ENCODE data around the gene CROCC. TPM values are rescaled to one million over a fixed set of nuclear protein-coding genes. Genes with fewer than 3 reads are reported as not detected.

CROCC gene
- polyA plus RNA-seq, 2 of the 4 experiments (the other 2 are of a cell fraction): 4.4 to 10.6 TPM

GRCh38 chr1:16975211-16975610 lies 53.5 kb downstream of the CROCC start:
- 86% methylated on average over 11 of the region's 14 CpGs for WGBS (ENCODE audit: missing lambda C conversion rate)
- Histone ChIP-seq H3K4me2 (no peak overlapping the region), H3K4me1 (no peaks in the 10 kb centered on the region), H3K4me3 (no peak overlapping the region), H3K9me3 (no peaks in the 10 kb centered on the region), H3K27ac (no peak overlapping the region)
- ChIA-PET POLR2A (no interaction called here), CTCF (interaction anchor here (1.0 to 1.1 kb wide), 2 partner anchors 12 to 15 kb away, joined by 4 to 5 read pairs; no protein-coding TSS in a partner anchor)
- no peak for TF ChIP-seq FOXS1 (CRISPR knock-in tag; IDR thresholded peaks at IDR 0.05)
- no peak for TF ChIP-seq SREBF2 (IDR thresholded peaks at IDR 0.05)
- no peak for TF ChIP-seq GATA3 (IDR thresholded peaks at IDR 0.05; ENCODE audit: borderline replicate concordance)
- TF ChIP-seq CBX8 (IDR thresholded peaks at IDR 0.05): no peak
- no peak for TF ChIP-seq NFE2L2 (conservative IDR thresholded peaks at IDR 0.05; ENCODE audit: low read length)
- no peak for TF ChIP-seq USF2 (IDR thresholded peaks at IDR 0.05)
- TF ChIP-seq JUN (IDR thresholded peaks at IDR 0.05): no peak
- no peak for TF ChIP-seq KDM5A (IDR thresholded peaks at IDR 0.05)
- TF ChIP-seq FOSB (CRISPR knock-in tag; IDR thresholded peaks at IDR 0.05): no peak
- TF ChIP-seq BHLHE40 (IDR thresholded peaks at IDR 0.05; ENCODE audit: low read depth, low read length): no peak
- no peak for TF ChIP-seq KDM1A (IDR thresholded peaks at IDR 0.05; ENCODE audit: low read depth)
- no peak for TF ChIP-seq JUNB (IDR thresholded peaks at IDR 0.05)
- no peak for TF ChIP-seq MAX (IDR thresholded peaks at IDR 0.05)
- no peak for TF ChIP-seq HEYL (CRISPR knock-in tag; IDR thresholded peaks at IDR 0.05)
- no peak for TF ChIP-seq MAZ (IDR thresholded peaks at IDR 0.05; ENCODE audit: borderline replicate concordance, low read depth, low read length)
- ATAC-seq (no peak), FAIRE-seq (no peak), DNase-seq (ENCODE audit: low read depth in 1 of 2, low spot score in 1 of 2) (no peak)

GRCh38 chr1:16975838-16976237 lies 54.1 kb downstream of the CROCC start:
- Histone ChIP-seq H3K9me3 (no peaks in the 10 kb centered on the region), H3K4me1 (no peaks in the 10 kb centered on the region), H3K4me3 (no peak overlapping the region), H3K4me2 (no peak overlapping the region), H3K27ac (no peak overlapping the region; a peak in 1 of 6 replicates)
- no peak for FAIRE-seq
- no peak for ATAC-seq
- no peak for DNase-seq (ENCODE audit: low read depth in 1 of 2, low spot score in 1 of 2)
- TF ChIP-seq NR3C1 (IDR thresholded peaks at IDR 0.05): no peak
- TF ChIP-seq CBX2 (IDR thresholded peaks at IDR 0.05; ENCODE audit: borderline replicate concordance, low read depth): no peak
- TF ChIP-seq RNF2 (IDR thresholded peaks at IDR 0.05; ENCODE audit: borderline replicate concordance, low read depth): no peak
- TF ChIP-seq GATA3 (IDR thresholded peaks at IDR 0.05; ENCODE audit: borderline replicate concordance): no peak
- TF ChIP-seq CHD2 (IDR thresholded peaks at IDR 0.05; ENCODE audit: low read length, partially characterized antibody): no peak
- no peak for TF ChIP-seq RAD21 (conservative IDR thresholded peaks at IDR 0.05 in 1 of 2, IDR thresholded peaks at IDR 0.05 in 1 of 2)
- TF ChIP-seq ZSCAN20 (CRISPR knock-in tag; IDR thresholded peaks at IDR 0.05): no peak
- no peak for TF ChIP-seq HOXA7 (CRISPR knock-in tag; IDR thresholded peaks at IDR 0.05)
- no peak for TF ChIP-seq ZNF302 (CRISPR knock-in tag; IDR thresholded peaks at IDR 0.05)
- TF ChIP-seq ZC3H11A (IDR thresholded peaks at IDR 0.05): no peak
- TF ChIP-seq ESRRA (IDR thresholded peaks at IDR 0.05; ENCODE audit: borderline replicate concordance, low read length): no peak
- TF ChIP-seq KDM1A (IDR thresholded peaks at IDR 0.05; ENCODE audit: low read depth): no peak
- no peak for TF ChIP-seq TFCP2L1 (CRISPR knock-in tag; IDR thresholded peaks at IDR 0.05)
- TF ChIP-seq EHMT2 (IDR thresholded peaks at IDR 0.05; ENCODE audit: low read depth): no peak
- TF ChIP-seq MAFK (IDR thresholded peaks at IDR 0.05; ENCODE audit: partially characterized antibody): no peak
- TF ChIP-seq EP300 (IDR thresholded peaks at IDR 0.05): no peak
- CTCF ChIA-PET: interaction anchor here (1.3 kb wide), 1 partner anchor 12 kb away, joined by 5 read pairs; no protein-coding TSS in a partner anchor
- WGBS (ENCODE audit: missing lambda C conversion rate): 87% methylated on average over 13 of the region's 14 CpGs
- POLR2A ChIA-PET: no interaction called here
